Liver (tissue), 9 donors: Measurements from ENCODE around the gene BTRC. TPM values are rescaled to one million over a fixed set of nuclear protein-coding genes. Genes with fewer than 3 reads are reported as not detected.

Experiments used
- DNase-seq: peaks from one replicate; pipeline ENCODE4 v3.0.0-alpha.2; 2017; ENCODE audit warnings: low spot score
- H3K27ac ChIP-seq, 2 donors: one replicate each; pipeline ENCODE4 v1.7.0; 2013; ENCODE audit warnings: inconsistent platforms in 2 of 2, low read length in 2 of 2, control low read depth in 1 of 2, low read depth in 1 of 2, mild to moderate bottlenecking in 1 of 2
- H3K27me3 ChIP-seq, 4 donors: one replicate each; pipeline versions ENCODE4 v1.6.1 to v1.7.0; 2013; ENCODE audit warnings: low read length in 3 of 4, inconsistent platforms in 1 of 4, mild to moderate bottlenecking in 1 of 4, moderate library complexity in 1 of 4; ENCODE audit not compliant: control insufficient read depth in 4 of 4, insufficient read depth in 4 of 4
- H3K36me3 ChIP-seq, 4 donors: one replicate each; pipeline versions ENCODE4 v1.6.1 to v1.7.0; 2013; ENCODE audit warnings: low read length in 3 of 4, mild to moderate bottlenecking in 3 of 4, low read depth in 1 of 4, moderate library complexity in 1 of 4; ENCODE audit not compliant: control insufficient read depth in 4 of 4, insufficient read depth in 3 of 4
- H3K4me1 ChIP-seq, 4 donors: one replicate each; pipeline versions ENCODE4 v1.6.1 to v1.7.0; 2013; ENCODE audit warnings: low read length in 3 of 4, mild to moderate bottlenecking in 3 of 4, moderate library complexity in 1 of 4; ENCODE audit not compliant: control insufficient read depth in 4 of 4, insufficient read depth in 4 of 4
- H3K4me3 ChIP-seq, 3 donors: one replicate each; pipeline versions ENCODE4 v1.6.1 to v1.7.0; 2013; ENCODE audit warnings: low read length in 3 of 3, control low read depth in 1 of 3, low read depth in 1 of 3, mild to moderate bottlenecking in 1 of 3
- H3K9ac ChIP-seq, 2 donors: one replicate each; pipeline ENCODE4 v1.7.0; 2013; ENCODE audit warnings: low read length in 2 of 2, mild to moderate bottlenecking in 2 of 2, moderate library complexity in 2 of 2, control low read depth in 1 of 2, low read depth in 1 of 2
- H3K9me3 ChIP-seq, 4 donors: one replicate each; pipeline versions ENCODE4 v1.6.1 to v1.7.0; 2013; ENCODE audit warnings: low read length in 3 of 4; ENCODE audit not compliant: control insufficient read depth in 4 of 4
- FOXA1 ChIP-seq: IDR thresholded peaks from 2 replicates; pipeline ENCODE4 v1.6.1; 2016; ENCODE audit warnings: antibody characterized with exemption
- FOXA2 ChIP-seq: IDR thresholded peaks from 2 replicates; pipeline ENCODE4 v1.6.1; 2016; ENCODE audit warnings: antibody characterized with exemption
- GABPA ChIP-seq, 2 donors: IDR thresholded peaks in 1 of 2; conservative IDR thresholded peaks in 1 of 2; 2 replicates each; pipeline ENCODE4 v1.6.1; 2016; ENCODE audit warnings: antibody characterized with exemption in 2 of 2, mild to moderate bottlenecking in 1 of 2, moderate library complexity in 1 of 2
- HNF4A ChIP-seq, 2 donors: conservative IDR thresholded peaks; 2 replicates each; pipeline ENCODE4 v1.6.1; 2016; ENCODE audit warnings: antibody characterized with exemption in 2 of 2, mild to moderate bottlenecking in 2 of 2
- HNF4G ChIP-seq: IDR thresholded peaks from 2 replicates; pipeline ENCODE4 v1.6.1; 2016; ENCODE audit warnings: antibody characterized with exemption
- JUND ChIP-seq, 2 donors: IDR thresholded peaks; 2 replicates each; pipeline ENCODE4 v1.6.1; 2016; ENCODE audit warnings: antibody characterized with exemption in 2 of 2
- NR2F2 ChIP-seq: IDR thresholded peaks from 2 replicates; pipeline ENCODE4 v1.6.1; 2016; ENCODE audit warnings: antibody characterized with exemption
- RAD21 ChIP-seq, 2 donors: IDR thresholded peaks; 2 replicates each; pipeline ENCODE4 v1.6.1; 2016; ENCODE audit warnings: antibody characterized with exemption in 2 of 2, mild to moderate bottlenecking in 2 of 2
- RXRA ChIP-seq, 2 donors: IDR thresholded peaks; 2 replicates each; pipeline ENCODE4 v1.6.1; 2017 to 2018; ENCODE audit warnings: antibody characterized with exemption in 2 of 2, mild to moderate bottlenecking in 1 of 2
- SP1 ChIP-seq: IDR thresholded peaks from 2 replicates; pipeline ENCODE4 v1.6.1; 2018; ENCODE audit warnings: antibody characterized with exemption, mild to moderate bottlenecking
- TAF1 ChIP-seq: conservative IDR thresholded peaks from 2 replicates; pipeline ENCODE4 v1.6.1; 2016; ENCODE audit warnings: antibody characterized with exemption, mild to moderate bottlenecking
- YY1 ChIP-seq: IDR thresholded peaks from 2 replicates; pipeline ENCODE4 v1.6.1; 2016; ENCODE audit warnings: antibody characterized with exemption, mild to moderate bottlenecking
- WGBS: extraction: QIAGEN DNeasy Blood & Tissue Kit; methylation state at CpG from one replicate; pipeline ENCODE4 v1.1.7; 2013; 5-methylcytosine and 5-hydroxymethylcytosine counted together
- polyA plus RNA-seq, 2 donors: library from polyadenylated mRNA; stranded (reverse) in 1 of 2; unstranded in 1 of 2; fragments of 200-250 nt in 1 of 2; fragments of >200 nt in 1 of 2; fragmentation: Nextera tagmentation in 1 of 2; extraction: Ambion mirVana in 1 of 2; gene quantifications; one replicate each; pipeline versions ENCODE4 v1.2.1 to v1.2.3, GENCODE V29; 2013 to 2015
- total RNA-seq, 2 donors: library from RNA; depleted of rRNA; stranded (reverse); fragments of >200 nt; gene quantifications; one replicate each; pipeline ENCODE4 v1.2.3, GENCODE V29; 2014
- TF ChIP-seq, protein P1 (sequence below): IDR thresholded peaks from 2 replicates; pipeline ENCODE4 v1.6.1; 2016; ENCODE audit warnings: antibody characterized with exemption
- TF ChIP-seq, protein P2 (sequence below): IDR thresholded peaks from 2 replicates; pipeline ENCODE4 v1.6.1; 2016; ENCODE audit warnings: antibody characterized with exemption, mild to moderate bottlenecking
- TF ChIP-seq, protein P3 (sequence below): IDR thresholded peaks from 2 replicates; pipeline ENCODE4 v1.6.1; 2016; ENCODE audit warnings: antibody characterized with exemption
- TF ChIP-seq, protein P4 (sequence below): IDR thresholded peaks from 2 replicates; pipeline ENCODE4 v1.6.1; 2016; ENCODE audit warnings: antibody characterized with exemption
- donor health status: healthy.
- donor health status: healthy.
- donor health status: healthy.
- donor health status: healthy.
- donor health status: healthy.

The BTRC gene
- total and polyA plus RNA-seq, 4 donors: 2.7 to 28.2 (median 5.9) TPM

DNA sequence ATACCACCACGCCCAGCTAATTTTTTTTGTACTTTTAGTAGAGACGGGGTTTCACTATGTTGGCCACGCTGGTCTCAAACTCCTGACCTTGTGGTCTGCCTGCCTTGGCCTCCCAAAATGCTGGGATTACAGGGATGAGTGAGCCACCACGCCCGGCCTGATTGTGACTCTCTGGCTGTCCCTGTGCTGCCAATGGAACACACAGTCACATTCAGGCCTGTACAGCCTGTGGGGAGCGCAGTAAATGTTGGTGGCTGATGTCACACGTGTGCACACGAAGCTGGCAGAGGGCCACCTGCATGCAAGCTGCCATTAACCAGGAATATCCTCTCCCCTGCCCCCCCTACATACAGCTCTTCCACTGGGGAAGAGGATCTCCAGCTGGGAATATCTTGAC is 212.0 kb downstream of the BTRC start (continued):
- TF ChIP-seq, protein P1, sequence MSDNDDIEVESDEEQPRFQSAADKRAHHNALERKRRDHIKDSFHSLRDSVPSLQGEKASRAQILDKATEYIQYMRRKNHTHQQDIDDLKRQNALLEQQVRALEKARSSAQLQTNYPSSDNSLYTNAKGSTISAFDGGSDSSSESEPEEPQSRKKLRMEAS: no peak
- TF ChIP-seq FOXA2: no peak
- no peak for TF ChIP-seq NR2F2
- TF ChIP-seq HNF4A (conservative IDR thresholded peaks at IDR 0.05): no peak
- no peak for TF ChIP-seq RAD21 (IDR thresholded peaks at IDR 0.05)
- TF ChIP-seq GABPA (IDR thresholded peaks at IDR 0.05 in 1 of 2, conservative IDR thresholded peaks at IDR 0.05 in 1 of 2): no peak

DNA sequence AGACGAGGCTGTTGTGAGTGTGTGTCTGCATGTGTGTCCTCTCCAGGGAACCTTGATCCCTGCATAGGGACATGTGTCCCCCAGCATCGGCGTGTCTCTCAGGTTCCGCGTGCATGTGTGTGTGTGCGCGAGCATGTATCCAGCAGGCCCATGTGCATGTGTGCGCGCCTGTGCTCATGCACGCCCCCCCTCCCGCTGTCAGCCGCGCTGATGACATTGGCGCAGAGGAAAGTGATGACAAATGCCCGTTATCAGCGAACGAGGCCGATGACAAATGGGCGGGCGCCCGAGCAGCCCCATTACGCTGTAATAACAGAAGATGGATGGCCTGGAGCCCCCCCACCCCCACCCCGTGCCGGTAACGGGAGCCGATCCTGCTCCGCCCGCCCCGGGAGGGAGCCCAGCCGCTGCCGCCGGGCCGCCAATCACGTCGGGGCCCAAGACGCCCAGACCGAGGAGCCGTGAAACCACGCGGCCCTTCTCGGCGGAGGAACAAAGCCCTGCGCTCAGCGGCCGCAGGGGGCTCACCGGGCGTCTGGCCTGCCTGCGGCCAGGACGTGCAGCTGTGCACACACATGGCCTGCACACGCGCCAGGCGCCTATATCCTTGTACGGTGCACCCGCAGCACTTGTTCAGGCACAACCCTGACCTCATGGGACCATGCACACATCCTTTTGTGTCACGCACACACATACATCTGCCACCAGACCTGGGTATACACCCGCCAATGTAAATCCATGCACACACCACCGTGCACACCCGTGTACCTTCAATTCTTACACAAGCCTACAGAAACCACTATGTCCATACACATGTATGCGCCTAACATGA is 212.6 kb downstream of the BTRC start:
- no peak overlapping the region for H3K9ac ChIP-seq
- H3K36me3 ChIP-seq: no peaks in the 10 kb centered on the region
- H3K27me3 ChIP-seq: peaks cover 0 to 7% (median 5%) of the 10 kb centered on the region in 4 donors
- TF ChIP-seq RAD21 (IDR thresholded peaks at IDR 0.05) (no peak), NR2F2 (no peak), HNF4G (no peak), JUND (IDR thresholded peaks at IDR 0.05) (no peak), FOXA1 (no peak), TAF1 (no peak), GABPA (IDR thresholded peaks at IDR 0.05 in 1 of 2, conservative IDR thresholded peaks at IDR 0.05 in 1 of 2) (no peak), YY1 (no peak), FOXA2 (no peak), RXRA (IDR thresholded peaks at IDR 0.05) (no peak), SP1 (no peak), HNF4A (conservative IDR thresholded peaks at IDR 0.05) (no peak)
- TF ChIP-seq, protein P2, sequence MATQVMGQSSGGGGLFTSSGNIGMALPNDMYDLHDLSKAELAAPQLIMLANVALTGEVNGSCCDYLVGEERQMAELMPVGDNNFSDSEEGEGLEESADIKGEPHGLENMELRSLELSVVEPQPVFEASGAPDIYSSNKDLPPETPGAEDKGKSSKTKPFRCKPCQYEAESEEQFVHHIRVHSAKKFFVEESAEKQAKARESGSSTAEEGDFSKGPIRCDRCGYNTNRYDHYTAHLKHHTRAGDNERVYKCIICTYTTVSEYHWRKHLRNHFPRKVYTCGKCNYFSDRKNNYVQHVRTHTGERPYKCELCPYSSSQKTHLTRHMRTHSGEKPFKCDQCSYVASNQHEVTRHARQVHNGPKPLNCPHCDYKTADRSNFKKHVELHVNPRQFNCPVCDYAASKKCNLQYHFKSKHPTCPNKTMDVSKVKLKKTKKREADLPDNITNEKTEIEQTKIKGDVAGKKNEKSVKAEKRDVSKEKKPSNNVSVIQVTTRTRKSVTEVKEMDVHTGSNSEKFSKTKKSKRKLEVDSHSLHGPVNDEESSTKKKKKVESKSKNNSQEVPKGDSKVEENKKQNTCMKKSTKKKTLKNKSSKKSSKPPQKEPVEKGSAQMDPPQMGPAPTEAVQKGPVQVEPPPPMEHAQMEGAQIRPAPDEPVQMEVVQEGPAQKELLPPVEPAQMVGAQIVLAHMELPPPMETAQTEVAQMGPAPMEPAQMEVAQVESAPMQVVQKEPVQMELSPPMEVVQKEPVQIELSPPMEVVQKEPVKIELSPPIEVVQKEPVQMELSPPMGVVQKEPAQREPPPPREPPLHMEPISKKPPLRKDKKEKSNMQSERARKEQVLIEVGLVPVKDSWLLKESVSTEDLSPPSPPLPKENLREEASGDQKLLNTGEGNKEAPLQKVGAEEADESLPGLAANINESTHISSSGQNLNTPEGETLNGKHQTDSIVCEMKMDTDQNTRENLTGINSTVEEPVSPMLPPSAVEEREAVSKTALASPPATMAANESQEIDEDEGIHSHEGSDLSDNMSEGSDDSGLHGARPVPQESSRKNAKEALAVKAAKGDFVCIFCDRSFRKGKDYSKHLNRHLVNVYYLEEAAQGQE: no peak
- TF ChIP-seq, protein P3, sequence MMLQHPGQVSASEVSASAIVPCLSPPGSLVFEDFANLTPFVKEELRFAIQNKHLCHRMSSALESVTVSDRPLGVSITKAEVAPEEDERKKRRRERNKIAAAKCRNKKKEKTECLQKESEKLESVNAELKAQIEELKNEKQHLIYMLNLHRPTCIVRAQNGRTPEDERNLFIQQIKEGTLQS: no peak
- TF ChIP-seq, protein P4, sequence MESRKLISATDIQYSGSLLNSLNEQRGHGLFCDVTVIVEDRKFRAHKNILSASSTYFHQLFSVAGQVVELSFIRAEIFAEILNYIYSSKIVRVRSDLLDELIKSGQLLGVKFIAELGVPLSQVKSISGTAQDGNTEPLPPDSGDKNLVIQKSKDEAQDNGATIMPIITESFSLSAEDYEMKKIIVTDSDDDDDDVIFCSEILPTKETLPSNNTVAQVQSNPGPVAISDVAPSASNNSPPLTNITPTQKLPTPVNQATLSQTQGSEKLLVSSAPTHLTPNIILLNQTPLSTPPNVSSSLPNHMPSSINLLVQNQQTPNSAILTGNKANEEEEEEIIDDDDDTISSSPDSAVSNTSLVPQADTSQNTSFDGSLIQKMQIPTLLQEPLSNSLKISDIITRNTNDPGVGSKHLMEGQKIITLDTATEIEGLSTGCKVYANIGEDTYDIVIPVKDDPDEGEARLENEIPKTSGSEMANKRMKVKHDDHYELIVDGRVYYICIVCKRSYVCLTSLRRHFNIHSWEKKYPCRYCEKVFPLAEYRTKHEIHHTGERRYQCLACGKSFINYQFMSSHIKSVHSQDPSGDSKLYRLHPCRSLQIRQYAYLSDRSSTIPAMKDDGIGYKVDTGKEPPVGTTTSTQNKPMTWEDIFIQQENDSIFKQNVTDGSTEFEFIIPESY: no peak
- TF ChIP-seq, protein P1: no peak
- H3K9me3 ChIP-seq: no peaks in the 10 kb centered on the region
- H3K4me1 ChIP-seq: peaks cover 7 to 18% (median 10%) of the 10 kb centered on the region in 4 donors
- DNase-seq: no peak
- H3K27ac ChIP-seq: no peak overlapping the region
- H3K4me3 ChIP-seq: no peak overlapping the region
- 17% methylated on average over 59 of the region's 59 CpGs for WGBS
